GM10266 (cell line): ENCODE results near the gene PSME3.
"Not testable (repeated sequence)": the region's sequence is repeated elsewhere in the genome, so short reads cannot be mapped to it uniquely, and the experiment has no call there.

Experiments used
- DNase-seq: peaks from one replicate; pipeline ENCODE4 v3.0.0; 2012; ENCODE audit errors: extremely low spot score
- TF ChIP-seq, protein P1 (sequence below): IDR thresholded peaks from 2 replicates; pipeline ENCODE4 v1.5.1; 2012; ENCODE audit warnings: mild to moderate bottlenecking, low read depth; ENCODE audit not compliant: control insufficient read depth, insufficient read depth; ENCODE audit errors: missing control alignments

The PSME3 gene

GRCh38 chr17:42883802-42884558 lies 50.8 kb downstream of the PSME3 start:
- TF ChIP-seq, protein P1, sequence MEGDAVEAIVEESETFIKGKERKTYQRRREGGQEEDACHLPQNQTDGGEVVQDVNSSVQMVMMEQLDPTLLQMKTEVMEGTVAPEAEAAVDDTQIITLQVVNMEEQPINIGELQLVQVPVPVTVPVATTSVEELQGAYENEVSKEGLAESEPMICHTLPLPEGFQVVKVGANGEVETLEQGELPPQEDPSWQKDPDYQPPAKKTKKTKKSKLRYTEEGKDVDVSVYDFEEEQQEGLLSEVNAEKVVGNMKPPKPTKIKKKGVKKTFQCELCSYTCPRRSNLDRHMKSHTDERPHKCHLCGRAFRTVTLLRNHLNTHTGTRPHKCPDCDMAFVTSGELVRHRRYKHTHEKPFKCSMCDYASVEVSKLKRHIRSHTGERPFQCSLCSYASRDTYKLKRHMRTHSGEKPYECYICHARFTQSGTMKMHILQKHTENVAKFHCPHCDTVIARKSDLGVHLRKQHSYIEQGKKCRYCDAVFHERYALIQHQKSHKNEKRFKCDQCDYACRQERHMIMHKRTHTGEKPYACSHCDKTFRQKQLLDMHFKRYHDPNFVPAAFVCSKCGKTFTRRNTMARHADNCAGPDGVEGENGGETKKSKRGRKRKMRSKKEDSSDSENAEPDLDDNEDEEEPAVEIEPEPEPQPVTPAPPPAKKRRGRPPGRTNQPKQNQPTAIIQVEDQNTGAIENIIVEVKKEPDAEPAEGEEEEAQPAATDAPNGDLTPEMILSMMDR, result no peak
- no peak for DNase-seq

- not testable (repeated sequence) for DNase-seq
Observed at GRCh38 chr17:42885806-42886205, 52.6 kb downstream of the PSME3 start.

GRCh38 chr17:42886283-42887176 lies 53.3 kb downstream of the PSME3 start:
- TF ChIP-seq, protein P1, result no peak
- DNase-seq, result no peak

DNA sequence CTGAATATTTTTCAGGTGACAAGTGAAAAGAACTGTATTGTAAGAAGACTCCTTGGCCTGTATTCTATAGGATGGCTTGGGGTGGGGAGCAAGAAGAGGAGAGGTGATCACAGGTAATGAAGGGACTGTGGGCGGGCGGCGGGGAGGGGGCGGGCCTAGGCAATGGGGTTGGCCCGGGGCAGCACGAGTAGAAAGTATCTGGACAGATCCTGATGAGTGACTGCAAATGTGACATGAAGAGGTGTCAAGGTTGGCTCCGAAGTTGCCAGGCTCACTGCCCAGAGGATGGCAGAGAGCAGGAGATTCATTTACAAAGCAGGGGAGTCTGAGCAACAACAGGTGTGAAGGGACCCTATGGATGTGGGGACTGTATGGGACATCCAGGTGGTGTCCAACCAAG lies 56.6 kb downstream of the PSME3 start:
- no peak for DNase-seq

GRCh38 chr17:42891539-42892152 lies 58.4 kb downstream of the PSME3 start:
- DNase-seq, result no peak
- TF ChIP-seq, protein P1, result no peak

More for the DNA sequence above, 56.6 kb downstream of the PSME3 start:
- TF ChIP-seq, protein P1, result no peak

GRCh38 chr17:42893359-42893758 lies 60.2 kb downstream of the PSME3 start:
- TF ChIP-seq, protein P1, result no peak
- no peak for DNase-seq
